SU-DHL-6 (cell line): ENCODE measurements around the gene MYL4.

Experiments
- H2AFZ ChIP-seq: fragments of 200-600 bp; sonication (generic); 2 replicates; pipeline ENCODE4 v1.6.1; 2014; ENCODE audit warnings: low read depth, mild to moderate bottlenecking, moderate library complexity, mixed read lengths, antibody characterized with exemption, low read length; ENCODE audit not compliant: severe bottlenecking
- H3F3A ChIP-seq: fragments of 200-600 bp; shearing (Covaris generic); 2 replicates; pipeline ENCODE4 v1.6.0; 2016; ENCODE audit warnings: antibody characterized with exemption, mild to moderate bottlenecking; ENCODE audit not compliant: insufficient read depth
- H3K27ac ChIP-seq: fragments of 200-600 bp; sonication (generic); 2 replicates; pipeline ENCODE4 v1.5.1; 2016; ENCODE audit warnings: low read depth, mild to moderate bottlenecking, low read length, moderate library complexity, mixed read lengths
- H3K27me3 ChIP-seq: fragments of 200-600 bp; sonication (generic), shearing (Covaris generic); 2 replicates; pipeline ENCODE4 v1.6.0; 2014; ENCODE audit warnings: mild to moderate bottlenecking, low read length
- H3K36me3 ChIP-seq: fragments of 200-600 bp; sonication (generic); 2 replicates; pipeline ENCODE4 v1.6.1; 2014; ENCODE audit warnings: mild to moderate bottlenecking, low read length, mixed read lengths
- H3K4me2 ChIP-seq: fragments of 300-600, 200-600 bp; shearing (Covaris generic), sonication (generic); 2 replicates; pipeline ENCODE4 v1.6.0; 2014; ENCODE audit warnings: low read length, low read depth, mild to moderate bottlenecking; ENCODE audit not compliant: poor library complexity, severe bottlenecking
- H3K4me3 ChIP-seq: fragments of 200-600 bp; sonication (generic); 2 replicates; pipeline ENCODE4 v1.5.1; 2014; ENCODE audit warnings: antibody characterized with exemption, low read length, mild to moderate bottlenecking, mixed read lengths; ENCODE audit not compliant: insufficient read depth, poor library complexity, severe bottlenecking
- H3K79me2 ChIP-seq: fragments of 200-600 bp; sonication (generic); 2 replicates; pipeline ENCODE4 v1.6.1; 2014; ENCODE audit warnings: mild to moderate bottlenecking, low read length, moderate library complexity; ENCODE audit not compliant: insufficient read depth
- H3K9ac ChIP-seq: fragments of 200-600 bp; sonication (generic); 2 replicates; pipeline ENCODE4 v1.7.0; 2014; ENCODE audit warnings: mild to moderate bottlenecking, low read length
- H3K9me2 ChIP-seq: fragments of 200-600 bp; sonication (generic); replicated peaks from 2 replicates; pipeline ENCODE4 v1.6.1; 2014; ENCODE audit warnings: low read length; ENCODE audit not compliant: insufficient read depth
- H3K9me3 ChIP-seq: fragments of 200-600 bp; sonication (generic); 2 replicates; pipeline ENCODE4 v1.6.1; 2014; ENCODE audit warnings: low read length, mixed read lengths; ENCODE audit not compliant: insufficient read depth
- H4K20me1 ChIP-seq: fragments of 200-600 bp; sonication (generic); 2 replicates; pipeline ENCODE4 v1.6.1; 2014; ENCODE audit warnings: low read depth, mild to moderate bottlenecking, antibody characterized with exemption, low read length, moderate library complexity, mixed read lengths
- CTCF ChIP-seq: fragments of 200-600 bp; sonication (generic); IDR thresholded peaks from one replicate; pipeline ENCODE4 v1.5.1; 2017; ENCODE audit warnings: antibody characterized with exemption, mild to moderate bottlenecking, low read length, moderate library complexity; ENCODE audit not compliant: insufficient read depth, poor library complexity, severe bottlenecking
- EZH2phosphoT487 ChIP-seq: fragments of 200-600 bp; sonication (generic), shearing (Covaris generic); conservative IDR thresholded peaks from 2 replicates; pipeline ENCODE4 v1.6.1; 2018; ENCODE audit warnings: mild to moderate bottlenecking, antibody characterized with exemption, low read length, moderate library complexity, mixed read lengths

Gene MYL4

GRCh38 chr17:47218896-47219430 is 9.8 kb downstream of the MYL4 start:
- no peaks in the 10 kb centered on the region for H3K9me2 ChIP-seq
- H3K36me3 ChIP-seq: no peaks in the 10 kb centered on the region
- no peak overlapping the region for H2AFZ ChIP-seq
- H3K9ac ChIP-seq: no peak overlapping the region
- no peak overlapping the region for H3K4me3 ChIP-seq
- H3K9me3 ChIP-seq: no peaks in the 10 kb centered on the region
- no peak overlapping the region for H3K27ac ChIP-seq
- H4K20me1 ChIP-seq: no peaks in the 10 kb centered on the region
- no peaks in the 10 kb centered on the region for H3K79me2 ChIP-seq
- H3F3A ChIP-seq: no peaks in the 10 kb centered on the region
- no peak for TF ChIP-seq EZH2phosphoT487
- TF ChIP-seq CTCF: no peak
- no peaks in the 10 kb centered on the region for H3K27me3 ChIP-seq
- no peak overlapping the region for H3K4me2 ChIP-seq

DNA sequence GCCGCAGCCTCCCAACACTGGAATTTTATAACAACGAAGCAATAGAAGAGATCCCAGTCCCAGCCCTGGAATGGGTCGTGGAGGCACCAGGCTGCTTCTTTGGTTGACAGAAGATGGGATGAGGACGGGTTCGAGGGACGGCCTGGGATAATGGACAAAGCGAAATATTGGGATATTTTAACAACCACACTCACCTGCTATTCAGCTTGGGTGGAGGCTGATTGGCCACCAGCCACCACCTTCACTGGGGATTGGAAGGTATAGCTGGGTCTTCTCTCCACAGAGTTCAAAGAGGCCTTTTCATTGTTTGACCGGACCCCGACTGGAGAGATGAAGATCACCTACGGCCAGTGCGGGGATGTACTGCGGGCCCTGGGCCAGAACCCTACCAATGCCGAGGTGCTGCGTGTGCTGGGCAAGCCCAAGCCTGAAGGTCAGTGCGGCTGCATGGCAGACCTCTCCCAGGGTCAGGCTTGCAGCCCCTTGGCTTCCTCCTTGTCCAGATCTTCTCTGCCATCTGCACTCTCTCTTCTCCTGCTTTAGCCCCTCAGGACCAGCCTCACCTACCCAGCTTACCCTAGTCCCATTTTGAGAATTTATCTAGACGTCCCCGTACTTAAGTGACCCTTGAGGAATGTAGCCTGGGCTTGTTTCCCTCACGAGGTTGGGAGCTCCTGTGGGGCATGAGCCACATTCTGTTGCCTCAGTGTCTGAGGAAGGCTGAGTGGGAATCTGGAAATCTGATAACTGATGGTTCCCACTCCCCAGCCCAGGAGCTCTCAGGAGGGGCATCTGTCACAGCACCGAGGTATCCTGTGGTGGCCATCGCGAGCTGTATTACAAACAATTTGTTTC is 10.7 kb downstream of the MYL4 start:
- no peak for TF ChIP-seq CTCF
- no peak for TF ChIP-seq EZH2phosphoT487
- H3K9me3 ChIP-seq: no peaks in the 10 kb centered on the region
- H3K36me3 ChIP-seq: no peaks in the 10 kb centered on the region
- no peak overlapping the region for H3K4me3 ChIP-seq
- no peak overlapping the region for H3K9ac ChIP-seq
- H3K4me2 ChIP-seq: no peak overlapping the region
- H3K79me2 ChIP-seq: no peaks in the 10 kb centered on the region
- no peaks in the 10 kb centered on the region for H3F3A ChIP-seq
- H3K9me2 ChIP-seq: no peaks in the 10 kb centered on the region
- H2AFZ ChIP-seq: no peak overlapping the region
- H4K20me1 ChIP-seq: no peaks in the 10 kb centered on the region
- no peaks in the 10 kb centered on the region for H3K27me3 ChIP-seq
- no peak overlapping the region for H3K27ac ChIP-seq

- H3F3A ChIP-seq: no peaks in the 10 kb centered on the region
- H3K9me2 ChIP-seq: no peaks in the 10 kb centered on the region
- no peaks in the 10 kb centered on the region for H3K79me2 ChIP-seq
- H3K27me3 ChIP-seq: no peaks in the 10 kb centered on the region
- TF ChIP-seq CTCF: no peak
- no peak for TF ChIP-seq EZH2phosphoT487
- no peak overlapping the region for H3K9ac ChIP-seq
- no peak overlapping the region for H3K27ac ChIP-seq
- H3K4me3 ChIP-seq: no peak overlapping the region
- no peak overlapping the region for H3K4me2 ChIP-seq
- H3K36me3 ChIP-seq: no peaks in the 10 kb centered on the region
- H2AFZ ChIP-seq: no peak overlapping the region
- no peaks in the 10 kb centered on the region for H3K9me3 ChIP-seq
- H4K20me1 ChIP-seq: no peaks in the 10 kb centered on the region
Measured at GRCh38 chr17:47220531-47220999, 11.4 kb downstream of the MYL4 start.
